Iris pigment epithelial cell (primary cell): ENCODE data around the gene SPARCL1.
"Not testable (repeated sequence)": the region's sequence is repeated elsewhere in the genome, so short reads cannot be mapped to it uniquely, and the experiment has no call there.

ENCODE experiments used
- DNase-seq: peaks from one replicate; pipeline ENCODE4 v3.0.0-alpha.2; 2011; ENCODE audit warnings: low read depth

Gene SPARCL1

GRCh38 chr4:87529187-87529586 is at the start of gene SPARCL1:
SPARCL1 (minus strand) TSS chr4:87529376; CDS start chr4:87499574, 29,802 bp downstream.
- no peak for DNase-seq

- DNase-seq = no peak
Measured at GRCh38 chr4:87575983-87576382, 46.8 kb upstream of the SPARCL1 start.

- DNase-seq = no peak
Measured at GRCh38 chr4:87575408-87575807, 46.2 kb upstream of the SPARCL1 start.

GRCh38 chr4:87574996-87575395 is 45.8 kb upstream of the SPARCL1 start:
- DNase-seq = peak; percentile 62

- not testable (repeated sequence) for DNase-seq
Measured at GRCh38 chr4:87574376-87574775, 45.2 kb upstream of the SPARCL1 start.

GRCh38 chr4:87570290-87570805 is 41.2 kb upstream of the SPARCL1 start:
- no peak for DNase-seq

GRCh38 chr4:87567191-87567590 is 38.0 kb upstream of the SPARCL1 start:
- DNase-seq = no peak

- DNase-seq = no peak
Measured at GRCh38 chr4:87566276-87566675, 37.1 kb upstream of the SPARCL1 start.

- DNase-seq = no peak
Measured at GRCh38 chr4:87565746-87566145, 36.6 kb upstream of the SPARCL1 start.

GRCh38 chr4:87560802-87561201 is 31.6 kb upstream of the SPARCL1 start:
- DNase-seq = no peak

- DNase-seq = no peak
Measured at GRCh38 chr4:87559090-87559837, 30.1 kb upstream of the SPARCL1 start.

- DNase-seq = no peak
Measured at GRCh38 chr4:87557348-87557747, 28.2 kb upstream of the SPARCL1 start.

GRCh38 chr4:87555773-87556619 is 26.8 kb upstream of the SPARCL1 start:
- peak; percentile 78 for DNase-seq

- no peak for DNase-seq
Measured at GRCh38 chr4:87553182-87553581, 24.0 kb upstream of the SPARCL1 start.

GRCh38 chr4:87551361-87551760 is 22.2 kb upstream of the SPARCL1 start:
- no peak for DNase-seq

GRCh38 chr4:87547016-87547708 is 18.0 kb upstream of the SPARCL1 start:
- DNase-seq = no peak

- no peak for DNase-seq
Measured at GRCh38 chr4:87545052-87545451, 15.9 kb upstream of the SPARCL1 start.

GRCh38 chr4:87543835-87544461 is 14.8 kb upstream of the SPARCL1 start:
- DNase-seq = peak; percentile 72

GRCh38 chr4:87542734-87543312 is 13.6 kb upstream of the SPARCL1 start:
- DNase-seq = no peak

- DNase-seq = no peak
Measured at GRCh38 chr4:87541956-87542709, 13.0 kb upstream of the SPARCL1 start.

GRCh38 chr4:87541521-87541920 is 12.3 kb upstream of the SPARCL1 start:
- no peak for DNase-seq
